Measurements from ENCODE around the gene OPTC. TPM values are rescaled to one million over a fixed set of nuclear protein-coding genes. Genes with fewer than 3 reads are reported as not detected.

OPTC gene
- total and polyA plus RNA-seq, 2 of the 8 experiments (the other 6 are each of a cell fraction or from before 2014, with no cell fraction given), result 1.1 to 4.0 TPM

- TF ChIP-seq JUND (IDR thresholded peaks at IDR 0.05; ENCODE audit: low read length), result no peak
- TF ChIP-seq CBX8 (IDR thresholded peaks at IDR 0.05; ENCODE audit: borderline replicate concordance, low read depth, low read length), result no peak
- no peak for TF ChIP-seq CBX5 (IDR thresholded peaks at IDR 0.05; ENCODE audit: low read depth, low read length)
Measured at GRCh38 chr1:203558064-203558760, 64.3 kb downstream of the OPTC start (continued).

Other genes with a start within 250 kb of the OPTC start
- 4.1 and 4.8 TPM in 2 replicates for gene BTG2, start 188.6 kb upstream of the OPTC start, total RNA-seq (2021; fragmentation: NEBNext Ultra II Directional; extraction: Animal tissue kit (Norgen Biotek cat#: 25700))
- 11.0 and 15.1 TPM in 2 replicates for gene BTG2, start 188.6 kb upstream of the OPTC start, polyA plus RNA-seq (2011; rRNA removed)
- gene FMOD, start 143.0 kb upstream of the OPTC start, total RNA-seq (2021; fragmentation: NEBNext Ultra II Directional; extraction: Animal tissue kit (Norgen Biotek cat#: 25700)), result 0.27 and 0.32 TPM in 2 replicates
- 0.17 and 0.20 TPM in 2 replicates for gene FMOD, start 143.0 kb upstream of the OPTC start, polyA plus RNA-seq (2011; rRNA removed)
- gene PRELP, start 18.3 kb upstream of the OPTC start, total RNA-seq (2021; fragmentation: NEBNext Ultra II Directional; extraction: Animal tissue kit (Norgen Biotek cat#: 25700)), result 0.13 and 0.19 TPM in 2 replicates
- 0.23 and 0.28 TPM in 2 replicates for gene PRELP, start 18.3 kb upstream of the OPTC start, polyA plus RNA-seq (2011; rRNA removed)
- 11.2 and 12.3 TPM in 2 replicates for gene ATP2B4, start 132.7 kb downstream of the OPTC start, total RNA-seq (2021; fragmentation: NEBNext Ultra II Directional; extraction: Animal tissue kit (Norgen Biotek cat#: 25700))
- gene ATP2B4, start 132.7 kb downstream of the OPTC start, polyA plus RNA-seq (2011; rRNA removed), result 12.2 and 17.5 TPM in 2 replicates